NCI-H2107 (cell line): ENCODE results near the gene DET1.
"Not testable (repeated sequence)": the region's sequence is repeated elsewhere in the genome, so short reads cannot be mapped to it uniquely, and the experiment has no call there.

Experiments used
- DNase-seq: peaks from one replicate; lab custom pipeline; 2025; lab: John Stamatoyannopoulos, UW

Gene DET1

GRCh38 chr15:88546248-88547129, at the start of gene DET1:
Gene DET1 (minus strand): TSS chr15:88546681. CDS start chr15:88531705, 14,976 bp downstream.
- peak; percentile 68 for DNase-seq

- DNase-seq, result no peak
These were observed 44.9 kb upstream of the DET1 start for GRCh38 chr15:88591384-88591783.

DNA sequence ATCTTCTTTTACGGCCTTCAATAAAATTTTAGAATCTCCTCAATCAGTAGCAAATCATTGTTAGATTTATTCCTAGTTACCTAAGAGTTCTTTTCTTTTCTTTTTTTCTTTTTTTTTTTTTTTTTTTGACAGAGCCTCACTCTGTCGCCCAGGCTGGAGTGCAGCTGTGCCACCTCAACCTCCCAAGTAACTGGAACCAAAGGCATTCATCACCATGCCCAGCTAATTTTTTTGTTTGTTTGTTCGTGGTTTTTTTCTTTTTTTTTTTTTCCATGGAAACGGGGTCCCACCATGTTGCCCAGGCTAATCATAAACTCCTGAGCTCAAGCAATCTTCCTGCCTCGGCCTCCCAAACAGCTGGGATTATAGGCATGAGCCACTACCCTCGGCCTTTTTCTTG, 44.3 kb upstream of the DET1 start:
- DNase-seq, result no peak

DNA sequence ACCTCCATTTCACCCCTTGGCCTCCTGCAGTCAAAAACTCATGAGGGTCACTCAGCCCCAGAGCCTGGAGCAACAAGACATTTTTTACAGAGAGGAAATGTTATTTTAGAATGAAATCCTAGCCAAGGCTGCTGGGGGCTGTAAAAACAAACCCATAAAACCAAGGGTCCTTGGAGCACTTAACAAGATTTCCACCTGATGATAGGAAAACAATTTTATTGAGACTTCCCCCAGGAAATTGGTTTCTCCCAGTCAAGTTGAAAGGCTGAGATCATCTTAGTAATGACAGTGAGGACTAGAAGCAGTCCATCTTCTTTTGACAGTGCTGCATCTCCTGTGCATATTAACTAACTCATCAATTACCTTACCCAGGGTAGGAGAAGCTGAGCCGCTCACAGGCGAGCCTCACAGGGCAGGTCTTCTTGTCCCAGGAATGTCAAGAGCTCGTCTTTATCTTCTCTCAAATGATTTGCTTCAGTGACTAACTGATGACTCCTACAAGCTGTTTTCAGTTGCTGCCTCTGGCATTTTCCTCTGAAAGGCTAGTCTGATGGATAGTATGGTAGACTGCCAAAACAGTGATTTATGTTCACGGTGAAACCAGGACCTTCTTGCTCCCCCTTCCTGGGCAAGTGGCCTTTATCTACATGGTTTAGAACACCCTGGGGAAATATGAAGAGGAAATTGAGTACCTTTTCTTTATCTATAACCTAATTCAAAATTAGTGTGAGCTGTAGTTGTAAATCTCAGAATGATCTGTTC, 40.1 kb upstream of the DET1 start:
- no peak for DNase-seq

DNA sequence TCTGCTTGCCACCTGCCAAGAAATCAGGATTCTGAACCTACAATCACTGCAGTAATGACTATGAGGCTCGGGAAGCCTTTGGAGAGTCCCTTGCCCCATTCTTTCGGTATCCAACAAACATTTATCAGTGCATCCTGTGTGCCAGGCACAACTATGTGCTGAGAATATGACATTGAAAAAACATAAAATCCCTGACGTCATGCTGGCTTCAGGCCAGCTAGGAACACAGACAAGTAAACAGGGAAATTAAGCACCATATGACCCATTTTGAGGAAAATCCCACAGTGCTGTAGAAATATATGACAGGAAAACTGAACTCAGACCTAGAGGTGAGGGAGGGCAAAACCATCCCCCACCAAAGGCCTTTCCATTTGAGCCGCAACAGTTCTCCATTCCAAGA, 34.1 kb upstream of the DET1 start:
- DNase-seq, result no peak

DNA sequence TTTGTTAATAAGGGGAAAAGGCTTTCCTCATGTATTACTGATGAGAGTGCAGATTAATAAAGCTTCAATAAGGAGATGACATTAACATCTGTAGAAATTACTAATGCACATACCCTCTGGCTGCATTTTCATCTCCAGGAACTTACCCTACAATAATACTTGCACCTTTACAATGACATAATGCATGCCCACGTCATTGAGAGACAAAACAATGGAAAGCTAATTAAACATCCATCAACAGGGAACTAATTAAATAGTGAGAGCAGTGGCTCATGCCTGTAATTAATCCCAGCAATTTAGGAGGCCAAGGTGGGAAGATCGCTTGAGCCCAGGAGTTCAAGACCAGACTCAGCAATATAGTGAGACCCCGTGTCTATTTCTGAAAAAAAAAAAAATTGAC, 32.8 kb upstream of the DET1 start:
- no peak for DNase-seq

- DNase-seq, result no peak
These were observed 28.2 kb upstream of the DET1 start for GRCh38 chr15:88574655-88575054.

GRCh38 chr15:88574077-88574476, 27.6 kb upstream of the DET1 start:
- no peak for DNase-seq

DNA sequence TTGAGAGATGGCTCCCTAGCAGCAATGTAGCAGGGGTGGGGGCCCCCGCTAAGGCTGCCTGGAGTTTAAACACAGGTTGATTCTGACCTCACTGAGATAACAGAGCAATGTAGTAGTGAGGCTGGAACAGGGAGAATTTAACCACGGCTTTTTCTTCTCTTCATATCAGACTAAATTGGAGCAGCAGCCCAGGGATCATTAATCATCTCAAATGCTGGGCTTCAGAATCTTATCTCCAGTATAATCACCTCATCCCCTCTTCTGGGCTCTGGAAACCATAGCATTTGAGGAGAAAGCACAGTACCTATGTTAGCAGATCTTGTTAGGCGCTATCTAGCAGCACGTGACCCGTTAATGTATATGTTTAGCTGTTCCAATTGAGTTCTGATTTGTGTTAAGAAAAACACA, 25.4 kb upstream of the DET1 start:
- no peak for DNase-seq

GRCh38 chr15:88571153-88571851, 24.8 kb upstream of the DET1 start:
- no peak for DNase-seq

DNA sequence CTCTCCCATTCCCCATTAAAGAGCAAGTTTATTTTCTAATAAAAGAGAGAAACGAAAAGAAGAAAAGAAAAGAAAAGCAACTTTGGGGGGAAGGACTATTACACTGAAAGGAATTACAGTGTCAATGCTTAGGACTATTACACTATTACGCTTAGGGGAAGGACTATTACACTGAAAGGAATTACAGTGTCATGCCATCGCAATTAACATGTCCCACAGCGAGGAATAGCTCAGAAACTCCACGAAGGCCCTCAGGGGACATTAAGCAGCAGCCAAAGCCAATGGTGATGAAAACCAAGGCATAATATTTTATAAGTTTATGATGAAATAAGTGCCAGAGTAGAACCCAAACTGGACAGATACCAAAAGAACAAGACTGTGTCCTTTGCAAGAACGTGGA, 22.1 kb upstream of the DET1 start:
- no peak for DNase-seq

GRCh38 chr15:88564741-88565140, 18.3 kb upstream of the DET1 start:
- DNase-seq, result no peak

GRCh38 chr15:88563638-88564037, 17.2 kb upstream of the DET1 start:
- DNase-seq, result no peak

DNA sequence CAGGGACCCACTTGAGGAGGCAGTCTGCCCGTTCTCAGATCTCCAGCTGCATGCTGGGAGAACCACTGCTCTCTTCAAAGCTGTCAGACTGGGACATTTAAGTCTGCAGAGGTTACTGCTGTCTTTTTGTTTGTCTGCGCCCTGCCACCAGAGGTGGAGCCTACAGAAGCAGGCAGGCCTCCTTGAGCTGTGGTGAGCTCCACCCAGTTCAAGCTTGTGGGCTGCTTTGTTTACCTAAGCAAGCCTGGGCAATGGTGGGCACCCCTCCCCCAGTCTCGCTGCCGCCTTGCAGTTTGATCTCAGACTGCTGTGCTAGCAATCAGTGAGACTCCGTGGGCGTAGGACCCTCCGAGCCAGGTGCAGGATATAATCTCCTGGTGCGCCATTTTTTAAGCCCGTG, 13.1 kb upstream of the DET1 start:
- not testable (repeated sequence) for DNase-seq

DNA sequence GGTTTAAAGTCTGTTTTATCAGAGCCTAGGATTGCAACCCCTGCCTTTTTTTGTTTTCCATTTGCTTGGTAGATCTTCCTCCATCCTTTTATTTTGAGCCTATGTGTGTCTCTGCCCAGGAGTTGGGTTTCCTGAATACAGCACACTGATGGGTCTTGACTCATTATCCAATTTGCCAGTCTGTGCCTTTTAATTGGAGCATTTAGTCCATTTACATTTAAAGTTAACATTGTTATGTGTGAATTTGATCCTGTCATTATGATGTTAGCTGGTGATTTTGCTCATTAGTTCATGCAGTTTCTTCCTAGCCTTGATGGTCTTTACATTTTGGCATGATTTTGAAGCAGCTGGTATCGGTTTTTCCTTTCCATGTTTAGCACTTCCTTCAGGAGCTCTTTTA, 11.5 kb upstream of the DET1 start:
- not testable (repeated sequence) for DNase-seq

DNA sequence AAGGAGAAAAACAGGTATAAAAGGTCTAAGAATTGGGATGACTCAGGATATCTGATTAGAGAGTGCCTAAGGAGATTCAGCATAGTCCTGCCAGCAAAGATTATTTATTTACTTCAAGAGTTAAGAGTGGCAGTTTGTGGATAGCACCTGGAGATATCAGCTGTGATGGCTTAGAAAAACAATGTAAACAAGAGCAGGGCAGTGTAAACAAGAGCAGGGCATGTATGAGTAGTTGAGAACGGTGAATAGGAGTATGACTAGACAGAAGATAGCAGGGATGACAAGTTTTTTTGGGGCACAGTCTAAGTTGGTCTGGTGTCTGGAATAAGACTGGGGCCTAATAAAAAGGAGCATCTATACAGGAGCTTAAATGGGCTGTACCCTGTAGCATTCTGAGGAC, 1.5 kb upstream of the DET1 start:
- not testable (repeated sequence) for DNase-seq

- not testable (repeated sequence) for DNase-seq
These were observed 768 bp downstream of the DET1 start for GRCh38 chr15:88545578-88546247.

DNA sequence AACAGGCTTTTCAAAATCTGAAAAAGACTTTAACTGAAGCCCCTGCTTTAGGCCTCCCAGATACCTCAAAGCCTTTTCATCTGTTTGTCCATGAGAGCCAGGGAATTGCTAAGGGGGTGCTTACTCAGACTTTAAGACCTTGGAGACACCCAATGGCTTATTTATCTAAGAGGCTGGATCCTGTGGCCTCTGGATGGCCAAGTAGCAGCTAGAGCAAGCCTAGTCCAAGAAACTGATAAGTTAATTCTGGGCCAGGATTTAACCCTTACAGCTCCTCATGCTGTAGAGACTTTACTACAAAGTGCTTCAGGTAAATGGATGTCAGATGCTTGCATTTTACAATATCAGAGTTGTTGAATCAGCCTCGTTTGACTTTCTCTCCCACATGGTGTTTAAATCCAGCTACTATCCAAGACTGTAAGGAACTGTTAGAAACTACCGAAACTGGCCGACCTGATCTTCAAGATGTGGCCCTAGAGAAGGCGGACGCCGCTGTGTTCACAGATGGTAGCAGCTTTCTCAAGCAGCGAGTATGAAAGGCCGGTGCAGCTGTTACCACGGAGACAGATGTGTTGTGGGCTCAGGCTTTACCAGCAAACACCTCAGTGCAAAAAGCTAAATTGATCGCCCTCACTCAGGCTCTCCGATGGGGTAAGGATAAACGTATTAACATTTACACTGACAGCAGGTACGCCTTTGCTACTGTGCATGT, 3.3 kb downstream of the DET1 start:
- no peak for DNase-seq

- DNase-seq, result no peak
These were observed 4.1 kb downstream of the DET1 start for GRCh38 chr15:88542342-88542733.

- no peak for DNase-seq
These were observed 4.7 kb downstream of the DET1 start for GRCh38 chr15:88541709-88542341.

DNA sequence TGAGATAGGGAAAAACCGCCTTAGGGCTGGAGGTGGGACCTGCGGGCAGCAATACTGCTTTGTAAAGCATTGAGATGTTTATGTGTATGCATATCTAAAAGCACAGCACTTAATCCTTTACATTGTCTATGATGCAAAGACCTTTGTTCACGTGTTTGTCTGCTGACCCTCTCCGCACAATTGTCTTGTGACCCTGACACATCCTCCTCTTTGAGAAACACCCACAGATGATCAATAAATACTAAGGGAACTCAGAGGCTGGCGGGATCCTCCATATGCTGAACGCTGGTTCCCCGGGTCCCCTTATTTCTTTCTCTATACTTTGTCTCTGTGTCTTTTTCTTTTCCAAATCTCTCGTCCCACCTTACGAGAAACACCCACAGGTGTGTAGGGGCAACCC, 5.4 kb downstream of the DET1 start:
- not testable (repeated sequence) for DNase-seq
